PC-3 (cell line): ENCODE results near the gene KRT79. TPM values are rescaled to one million over a fixed set of nuclear protein-coding genes. Genes with fewer than 3 reads are reported as not detected.

Experiments used
- ATAC-seq: fragments of 200-7000 bp; cut with Tn5 transposase; 2 replicates; pipeline ENCODE4 v1.9.1; 2020; ENCODE audit warnings: mild to moderate bottlenecking, moderate library complexity
- BruUV-seq: library from RNA; stranded (reverse); fragments of 400-500 nt; replicated peaks from 2 replicates; lab custom pipeline; 2021; lab: Mats Ljungman, UMichigan
- CTCF ChIA-PET: fragments of 300-600 bp; sonication (Branson Sonifier 250); formaldehyde crosslinking; loops from one replicate; lab custom pipeline; 2022; ENCODE audit warnings: antibody characterized with exemption; lab: Charles Lee
- POLR2A ChIA-PET: fragments of 300-600 bp; sonication (Branson Sonifier 250); formaldehyde crosslinking; loops from one replicate; lab custom pipeline; 2022; ENCODE audit warnings: antibody characterized with exemption; ENCODE audit not compliant: unreplicated experiment; lab: Charles Lee
- DNase-seq: peaks from one replicate; pipeline ENCODE4 v3.0.0-alpha.2; 2015
- H2AFZ ChIP-seq: fragments of 300-600 bp; sonication (generic); 2 replicates; pipeline ENCODE4 v1.6.0; 2016; ENCODE audit warnings: antibody characterized with exemption, low read length
- H3F3A ChIP-seq: fragments of 300-600 bp; sonication (generic); one replicate; pipeline ENCODE4 v1.6.0; 2017; ENCODE audit warnings: antibody characterized with exemption, low read length, control low read depth, mild to moderate bottlenecking; ENCODE audit not compliant: unreplicated experiment
- H3K27ac ChIP-seq: fragments of 300-600 bp; sonication (generic); 2 replicates; pipeline ENCODE4 v1.5.1; 2016; ENCODE audit warnings: mild to moderate bottlenecking, low read length
- H3K27me3 ChIP-seq: fragments of 300-600 bp; sonication (generic); 2 replicates; pipeline ENCODE4 v1.6.1; 2016; ENCODE audit warnings: low read length, mixed read lengths
- H3K36me3 ChIP-seq: fragments of 300-600 bp; sonication (generic); 2 replicates; pipeline ENCODE4 v1.6.1; 2016; ENCODE audit warnings: low read depth, mixed run types, low read length, mixed read lengths
- H3K4me1 ChIP-seq: fragments of 300-600 bp; sonication (generic); 2 replicates; pipeline ENCODE4 v1.5.1; 2016; ENCODE audit warnings: low read length; ENCODE audit not compliant: insufficient read depth
- H3K4me2 ChIP-seq: fragments of 300-600 bp; sonication (generic); 2 replicates; pipeline ENCODE4 v1.6.0; 2016; ENCODE audit warnings: low read length
- H3K4me3 ChIP-seq: fragments of 300-600 bp; sonication (generic); 2 replicates; pipeline ENCODE4 v1.5.1; 2016; ENCODE audit warnings: mild to moderate bottlenecking, low read length, mixed read lengths
- H3K79me2 ChIP-seq: fragments of 300-600 bp; sonication (generic); 2 replicates; pipeline ENCODE4 v1.6.1; 2017; ENCODE audit warnings: low read length, mixed read lengths
- H3K9ac ChIP-seq: fragments of 300-600 bp; sonication (generic); 2 replicates; pipeline ENCODE4 v1.6.0; 2016; ENCODE audit warnings: mild to moderate bottlenecking, low read length
- H3K9me2 ChIP-seq: fragments of 300-600 bp; sonication (generic); replicated peaks from 2 replicates; pipeline ENCODE4 v1.6.1; 2016; ENCODE audit warnings: mixed run types, low read length, mixed read lengths
- H3K9me3 ChIP-seq: fragments of 300-600 bp; sonication (generic); 2 replicates; pipeline ENCODE4 v1.6.1; 2016; ENCODE audit warnings: low read length, mixed read lengths
- H4K20me1 ChIP-seq: fragments of 300-600 bp; sonication (generic); 2 replicates; pipeline ENCODE4 v1.6.1; 2016; ENCODE audit warnings: low read length, mixed read lengths
- CTCF ChIP-seq: fragments of 300-600 bp; sonication (generic); conservative IDR thresholded peaks from 2 replicates; pipeline ENCODE4 v1.5.1; 2017; ENCODE audit warnings: antibody characterized with exemption, low read depth, mild to moderate bottlenecking, low read length
- EZH2 ChIP-seq: fragments of 300-600 bp; sonication (generic); IDR thresholded peaks from one replicate; pipeline ENCODE4 v1.6.1; 2017; ENCODE audit warnings: antibody characterized with exemption, mild to moderate bottlenecking, low read length; ENCODE audit not compliant: unreplicated experiment
- EZH2phosphoT487 ChIP-seq: fragments of 300-600 bp; sonication (generic); IDR thresholded peaks from 2 replicates; pipeline ENCODE4 v1.6.1; 2018; ENCODE audit warnings: mild to moderate bottlenecking, antibody characterized with exemption, low read length, borderline replicate concordance
- intact Hi-C: fragments of 100-400 bp; cut with micrococcal nuclease; formaldehyde crosslinking; loops from 2 replicates; pipeline ENCODE4 v1.9.0; 2023
- total RNA-seq: library from RNA; depleted of rRNA; stranded (reverse); fragments of >200 nt; gene quantifications from 2 replicates; pipeline ENCODE4 v1.2.3, GENCODE V29; 2014

Gene KRT79
- total RNA-seq, 1 experiment from 2014 or later: not detected

- no peaks in the 10 kb centered on the region for H3F3A ChIP-seq
- no TSS peak for BruUV-seq
- POLR2A ChIA-PET: no interaction called here
- H3K79me2 ChIP-seq: no peaks in the 10 kb centered on the region
- H3K4me2 ChIP-seq: peak overlapping the region; percentile 30
- ATAC-seq (peak; percentile 40; the same call in 1 of the 2 replicates), DNase-seq (peak; percentile 51)
- no peaks in the 10 kb centered on the region for H3K9me2 ChIP-seq
- H3K4me3 ChIP-seq: no peak overlapping the region
- peak overlapping the region; percentile 63 for H3K27ac ChIP-seq
- CTCF ChIA-PET: no interaction called here
- no peaks in the 10 kb centered on the region for H3K27me3 ChIP-seq
- TF ChIP-seq EZH2 (no peak), CTCF (no peak), EZH2phosphoT487 (no peak)
- H3K36me3 ChIP-seq: no peaks in the 10 kb centered on the region
- no peaks in the 10 kb centered on the region for H4K20me1 ChIP-seq
- peaks cover 27% of the 10 kb centered on the region for H3K4me1 ChIP-seq
- H2AFZ ChIP-seq: no peak overlapping the region
- intact Hi-C loops: no loop called here
- no peaks in the 10 kb centered on the region for H3K9me3 ChIP-seq
- peak overlapping the region; percentile 54; the same call in 1 of the 2 replicates for H3K9ac ChIP-seq
These were observed 1.9 kb upstream of the KRT79 start for GRCh38 chr12:52836042-52836466.

DNA sequence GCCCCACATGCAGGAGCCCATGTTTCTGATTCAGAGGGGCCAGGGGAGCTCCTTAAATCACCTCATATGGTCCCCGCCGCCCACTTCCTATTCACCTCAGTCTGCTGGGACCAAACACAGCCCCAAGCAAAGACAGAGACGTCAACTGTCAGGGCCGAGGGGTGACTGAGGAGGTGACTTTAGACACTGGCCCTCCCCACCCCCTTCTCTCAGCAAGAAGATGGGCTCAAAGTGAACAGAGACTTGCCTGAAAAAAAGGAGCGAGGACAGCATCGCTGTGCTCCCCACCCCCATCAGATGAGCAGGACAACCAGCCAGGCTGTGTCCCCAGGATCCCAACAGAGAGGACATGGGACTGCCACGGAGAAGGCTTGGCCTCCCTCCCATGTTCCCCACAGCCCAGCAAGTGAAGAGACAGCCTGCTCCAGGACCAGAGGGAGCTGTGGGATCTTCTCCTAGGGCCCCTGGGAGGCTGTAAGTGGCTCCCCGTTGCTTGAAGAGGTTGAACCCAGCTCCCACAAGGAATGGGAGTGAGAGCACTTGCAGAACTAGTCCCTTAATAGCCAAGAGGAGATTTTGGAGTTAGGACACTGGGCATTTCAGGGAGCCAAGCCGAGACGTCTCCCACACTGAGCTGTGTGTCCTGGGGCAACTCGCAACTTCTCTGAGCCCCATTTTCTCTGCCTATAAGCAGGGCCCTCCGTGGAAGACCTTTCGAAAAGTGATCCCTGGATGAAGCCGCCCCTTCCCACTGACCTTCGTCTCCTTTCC is 1.3 kb upstream of the KRT79 start:
- BruUV-seq: no TSS peak
- Histone ChIP-seq H3K27ac (peak overlapping the region; percentile 41), H3K9me3 (no peaks in the 10 kb centered on the region), H2AFZ (no peak overlapping the region), H3K9ac (no peak overlapping the region; the same call in 1 of the 2 replicates), H3K36me3 (no peaks in the 10 kb centered on the region), H3K4me1 (peaks cover 27% of the 10 kb centered on the region), H3K79me2 (no peaks in the 10 kb centered on the region), H3K27me3 (no peaks in the 10 kb centered on the region), H3K4me3 (no peak overlapping the region), H4K20me1 (no peaks in the 10 kb centered on the region), H3K9me2 (no peaks in the 10 kb centered on the region), H3K4me2 (peak overlapping the region; percentile 30), H3F3A (no peaks in the 10 kb centered on the region)
- POLR2A ChIA-PET: no interaction called here
- DNase-seq: no peak
- ATAC-seq: no peak
- CTCF ChIA-PET: interaction anchor here (0.5 kb wide), 1 partner anchor 88 kb away, joined by 3 read pairs; no protein-coding TSS in a partner anchor
- intact Hi-C loops: no loop called here
- TF ChIP-seq CTCF (no peak), EZH2 (no peak), EZH2phosphoT487 (no peak)

DNA sequence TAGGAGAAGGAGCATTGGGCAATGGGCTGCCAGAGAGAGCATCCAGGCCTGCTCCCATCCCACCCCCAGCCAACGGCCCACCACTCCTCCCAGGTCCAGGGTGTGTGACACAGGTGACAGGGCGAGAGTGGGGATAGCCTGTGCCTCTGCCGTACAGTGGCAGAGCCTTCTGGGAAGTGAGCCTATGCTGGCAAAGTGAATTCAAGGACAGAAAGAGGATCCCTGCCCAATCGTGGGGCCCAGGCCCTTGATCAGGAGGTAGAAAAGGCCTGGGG is 553 bp upstream of the KRT79 start:
- Histone ChIP-seq H3K9ac (no peak overlapping the region), H3K36me3 (no peaks in the 10 kb centered on the region), H3K9me3 (no peaks in the 10 kb centered on the region), H4K20me1 (no peaks in the 10 kb centered on the region), H3K4me1 (peaks cover 27% of the 10 kb centered on the region), H3K4me3 (no peak overlapping the region), H3K27me3 (no peaks in the 10 kb centered on the region), H3K27ac (no peak overlapping the region), H2AFZ (no peak overlapping the region), H3F3A (no peaks in the 10 kb centered on the region), H3K79me2 (no peaks in the 10 kb centered on the region), H3K9me2 (no peaks in the 10 kb centered on the region), H3K4me2 (no peak overlapping the region)
- intact Hi-C loops: no loop called here
- ATAC-seq: no peak
- no peak for DNase-seq
- BruUV-seq: no TSS peak
- CTCF ChIA-PET: no interaction called here
- POLR2A ChIA-PET: no interaction called here
- no peak for TF ChIP-seq CTCF
- TF ChIP-seq EZH2: no peak
- no peak for TF ChIP-seq EZH2phosphoT487
